A204.1 (cell line): ENCODE measurements around the gene LAMB4.
A peak's percentile ranks its signal among the peaks of the same experiment; 100 is the strongest.

Experiments used
- FAIRE-seq: peaks from 2 replicates; lab custom pipeline; 2012; peaks lifted over from hg19 to GRCh38; lab: Jason Lieb, UNC

Gene LAMB4

GRCh38 chr7:107989618-107990373 is 140.4 kb downstream of the LAMB4 start:
- FAIRE-seq, result no peak

GRCh38 chr7:107982918-107983389 is 147.2 kb downstream of the LAMB4 start:
- no peak for FAIRE-seq

GRCh38 chr7:107982042-107982840 is 147.9 kb downstream of the LAMB4 start:
- no peak for FAIRE-seq

- no peak for FAIRE-seq
These were observed 148.7 kb downstream of the LAMB4 start for GRCh38 chr7:107981466-107981865.

GRCh38 chr7:107980671-107981190 is 149.4 kb downstream of the LAMB4 start:
- no peak for FAIRE-seq

GRCh38 chr7:107980171-107980570 is 150.0 kb downstream of the LAMB4 start:
- no peak for FAIRE-seq

GRCh38 chr7:107978815-107979408 is 151.2 kb downstream of the LAMB4 start:
- no peak for FAIRE-seq

GRCh38 chr7:107977048-107977447 is 153.1 kb downstream of the LAMB4 start:
- no peak for FAIRE-seq

- FAIRE-seq, result no peak
These were observed 153.5 kb downstream of the LAMB4 start for GRCh38 chr7:107976620-107977019.

GRCh38 chr7:107975394-107976013 is 154.7 kb downstream of the LAMB4 start:
- no peak for FAIRE-seq

GRCh38 chr7:107973861-107974260 is 156.3 kb downstream of the LAMB4 start:
- peak; percentile 6 for FAIRE-seq
